NOMO-1 treated with DMSO at 0.1 percent for 48 hours (cell line): Measurements from ENCODE around the gene IGFBP2.

Experiments
- DNase-seq: peaks from one replicate; lab custom pipeline; 2025; ENCODE audit not compliant: unreplicated experiment; lab: John Stamatoyannopoulos, UW

IGFBP2 gene

DNA sequence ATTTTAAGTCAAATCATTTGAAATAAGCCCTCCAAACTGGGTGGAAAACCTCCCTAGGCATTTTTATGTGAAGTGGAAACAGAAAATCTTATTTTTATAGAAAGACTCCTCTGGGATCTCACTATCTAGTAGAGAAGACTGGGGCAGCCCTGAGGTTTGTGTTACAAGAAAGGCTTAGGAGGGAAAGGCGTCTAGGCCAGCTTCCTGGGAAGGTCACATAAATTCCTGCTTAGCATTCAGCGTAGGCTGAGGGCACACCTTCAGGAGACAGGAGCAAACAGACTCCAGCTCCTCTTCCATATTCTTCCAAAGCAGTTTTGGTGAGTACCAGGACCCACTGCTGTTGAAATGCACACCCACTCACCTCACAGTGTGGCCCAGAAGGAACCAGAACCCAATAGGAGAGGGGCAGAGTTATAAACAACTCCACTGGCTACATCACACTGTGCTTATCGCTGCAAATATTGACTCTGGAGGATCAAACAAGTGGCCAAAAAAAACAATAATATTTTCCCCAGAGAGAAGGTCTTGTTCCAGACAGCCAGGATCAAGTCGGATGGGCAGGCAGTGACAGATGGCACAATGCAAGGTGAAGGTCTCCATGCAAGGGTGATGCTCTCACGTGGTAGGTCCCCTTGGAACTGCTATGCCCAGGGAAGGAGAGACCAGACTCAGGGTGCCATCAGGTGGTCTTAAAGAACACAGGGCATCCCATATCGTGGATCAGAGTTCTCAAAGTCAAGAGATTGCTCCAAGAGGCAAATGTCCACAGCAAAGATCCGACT is 17.7 kb upstream of the IGFBP2 start:
- DNase-seq, result no peak

DNA sequence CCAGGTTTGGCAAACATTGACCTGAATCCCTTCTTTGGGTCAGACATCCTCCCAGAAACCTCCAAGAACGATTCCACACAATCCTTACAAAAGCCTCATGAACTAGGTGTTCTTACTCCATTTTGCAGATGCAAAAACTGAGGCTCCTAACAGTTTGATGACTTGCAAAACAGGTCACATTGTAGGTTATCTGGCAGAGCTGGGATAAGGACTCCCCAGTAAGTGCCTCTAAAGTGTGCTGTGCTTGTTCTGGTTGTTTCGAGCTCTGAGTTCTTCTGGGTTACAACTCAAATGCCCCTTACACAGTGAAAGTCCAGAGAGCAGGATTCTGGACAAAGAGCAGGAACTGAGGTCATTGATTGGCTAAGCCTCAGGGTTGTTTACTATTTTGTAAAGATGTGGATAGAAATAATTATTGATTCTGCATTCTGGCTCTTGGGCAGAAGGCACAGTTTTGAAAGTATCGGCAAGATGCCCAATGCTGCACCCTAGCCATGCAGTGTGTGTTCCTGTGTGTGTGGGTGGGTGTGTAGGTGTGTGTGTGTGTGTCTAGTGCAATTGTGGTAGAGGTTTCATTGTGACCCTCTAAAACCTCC is 17.0 kb upstream of the IGFBP2 start:
- DNase-seq, result no peak

DNA sequence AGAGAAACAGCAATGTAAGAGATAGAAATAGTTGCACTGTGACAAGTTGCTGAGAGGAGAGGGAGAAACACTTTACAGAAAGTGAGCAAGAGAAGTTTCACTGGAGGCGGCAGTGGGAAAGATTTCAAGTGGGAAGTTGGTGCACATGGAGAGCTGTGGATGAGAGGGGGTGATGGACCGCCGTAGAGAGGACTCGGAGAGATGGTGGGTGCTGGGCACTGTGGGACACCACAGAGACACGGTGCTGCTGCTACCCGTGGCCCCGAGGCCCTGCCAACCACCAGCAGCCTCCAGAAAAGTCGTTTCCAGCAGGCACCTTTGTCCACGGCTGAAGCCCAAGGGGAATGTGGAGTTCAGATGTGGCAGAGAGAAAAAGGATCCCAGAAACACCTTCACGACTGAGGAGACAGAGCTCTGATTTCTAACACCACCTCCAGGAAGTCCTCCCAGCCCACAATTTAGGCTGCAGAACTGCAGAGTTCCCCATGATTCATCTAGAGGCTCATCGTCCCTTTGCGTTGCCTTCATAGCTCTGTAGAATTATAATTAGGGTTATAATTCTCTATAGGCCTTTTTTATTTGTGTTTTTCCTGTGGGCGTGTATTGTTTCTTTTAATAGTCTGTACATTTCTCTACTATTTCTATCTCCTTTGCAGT is 15.9 kb upstream of the IGFBP2 start:
- DNase-seq, result no peak

DNA sequence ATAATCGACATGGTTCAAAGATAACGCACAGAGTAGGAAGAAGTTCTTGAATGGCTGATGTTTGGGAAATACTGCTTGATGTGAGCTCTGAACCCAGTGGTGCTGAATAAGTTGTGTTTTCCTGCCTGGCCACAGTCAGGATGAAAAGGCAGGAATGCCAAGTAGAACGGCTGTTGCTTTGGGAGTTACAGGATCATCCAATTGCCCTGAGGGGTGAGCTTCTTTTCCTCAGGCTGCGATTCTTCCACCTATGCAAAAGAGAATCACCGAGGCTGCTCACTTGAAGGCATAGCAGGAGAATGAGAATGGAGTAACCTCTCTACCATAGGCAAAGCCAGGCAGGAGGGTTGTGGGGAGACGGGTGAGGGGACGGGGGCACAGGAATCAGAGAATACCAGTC is 14.4 kb upstream of the IGFBP2 start:
- DNase-seq, result no peak

DNA sequence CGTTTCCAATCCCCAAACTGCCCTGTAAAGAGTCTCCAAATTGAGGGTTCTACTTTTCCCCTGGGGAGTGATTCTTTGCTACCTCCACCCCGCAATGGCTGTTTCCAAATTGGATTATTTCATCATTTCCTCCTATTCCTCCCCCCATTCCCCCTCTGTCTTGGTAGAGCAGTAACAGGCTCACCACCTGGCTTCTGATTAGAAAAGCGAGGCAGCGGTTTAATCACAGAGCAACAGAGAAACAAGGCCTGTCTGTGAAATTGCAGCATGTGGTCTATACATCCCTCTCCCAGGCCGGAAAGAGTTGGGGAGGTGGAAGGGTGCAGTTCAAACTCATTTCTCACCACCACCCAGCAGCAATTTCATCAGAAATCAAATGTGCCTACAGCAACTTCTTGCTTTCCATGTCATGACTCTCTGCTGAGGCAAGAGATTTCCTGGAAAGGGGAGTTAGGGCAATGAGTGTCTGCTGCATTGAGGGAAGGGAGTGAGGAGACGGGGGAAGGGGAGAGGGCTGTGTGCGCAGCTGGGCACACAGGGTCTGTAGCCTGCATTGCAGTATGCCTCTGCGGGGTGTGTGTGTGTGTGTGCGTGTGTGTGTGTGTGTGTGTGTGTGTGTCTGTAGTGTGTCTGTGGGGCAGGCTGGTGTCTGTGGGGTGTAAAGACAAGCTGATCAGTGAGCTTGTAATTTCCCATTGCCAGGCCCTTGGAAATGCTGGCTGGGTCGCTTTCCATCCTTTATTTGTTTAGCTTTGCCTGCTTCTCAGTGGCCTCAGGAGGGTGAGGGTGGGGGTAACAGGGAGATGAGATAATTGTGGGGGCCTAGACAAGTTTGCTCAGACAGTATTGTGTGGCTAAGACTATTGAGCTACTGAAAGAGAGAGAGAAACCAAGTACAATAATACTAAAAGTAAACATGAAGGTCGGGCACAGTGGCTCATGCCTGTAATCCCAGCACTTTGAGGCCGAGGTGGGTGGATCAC is 13.5 kb upstream of the IGFBP2 start:
- peak; percentile 20 for DNase-seq

DNA sequence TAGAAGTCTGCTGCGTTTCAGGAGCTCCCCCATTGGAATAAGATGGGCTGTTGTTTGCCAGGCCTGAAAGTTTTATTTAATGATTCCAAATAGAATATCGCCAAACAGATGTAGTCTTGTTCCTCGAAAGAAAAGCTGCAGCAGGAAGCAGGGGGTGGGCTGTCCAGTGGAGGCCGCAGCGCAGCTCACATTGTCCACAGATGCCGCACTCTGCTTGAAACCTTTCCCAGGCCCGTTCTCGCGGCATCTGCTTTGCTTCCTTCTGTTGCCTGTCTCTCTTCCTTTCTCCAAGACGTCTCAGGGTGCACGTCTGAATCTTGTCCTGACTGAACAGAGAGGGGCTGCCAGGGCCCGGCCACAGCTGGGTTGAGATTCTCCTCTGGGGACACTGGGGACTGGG is 12.4 kb upstream of the IGFBP2 start:
- no peak for DNase-seq

DNA sequence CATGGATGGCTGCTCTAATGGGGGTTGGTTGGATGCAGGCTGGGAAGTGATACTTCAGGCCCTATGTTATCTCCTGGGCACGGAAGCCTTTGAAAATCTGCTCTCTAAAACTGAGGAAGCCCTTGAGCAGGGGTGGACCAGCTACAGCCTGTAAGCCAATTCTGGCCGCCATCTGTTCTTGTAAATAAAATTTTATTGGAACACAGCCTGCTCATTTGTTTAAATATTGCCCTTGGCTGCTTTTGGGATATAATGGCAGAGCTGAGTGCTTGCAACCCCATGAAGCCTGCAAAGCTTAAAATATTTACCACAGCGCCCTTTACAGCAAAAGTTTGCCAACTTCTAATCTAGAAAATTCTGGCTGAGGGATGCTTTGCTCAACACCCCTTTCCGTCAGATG is 11.9 kb upstream of the IGFBP2 start:
- no peak for DNase-seq

DNA sequence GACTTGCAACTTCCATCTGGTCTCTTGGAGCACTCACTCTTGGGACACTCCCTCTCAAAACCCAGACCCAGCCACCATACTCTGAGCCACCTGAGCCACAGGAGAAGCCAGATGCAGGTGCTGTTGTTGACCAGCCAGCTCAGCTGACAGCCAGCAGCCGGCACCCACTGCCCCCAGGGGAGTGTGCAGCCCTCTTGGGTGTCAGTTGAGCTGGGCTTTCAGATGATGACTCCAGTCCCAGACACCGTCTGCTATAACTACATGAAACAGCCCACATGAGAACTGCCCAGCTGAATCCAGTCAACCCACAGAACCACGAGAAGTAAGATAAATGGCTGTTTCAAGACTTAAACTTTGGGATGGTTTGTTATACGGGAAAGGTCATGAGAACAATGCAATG is 10.7 kb upstream of the IGFBP2 start:
- DNase-seq, result no peak

DNA sequence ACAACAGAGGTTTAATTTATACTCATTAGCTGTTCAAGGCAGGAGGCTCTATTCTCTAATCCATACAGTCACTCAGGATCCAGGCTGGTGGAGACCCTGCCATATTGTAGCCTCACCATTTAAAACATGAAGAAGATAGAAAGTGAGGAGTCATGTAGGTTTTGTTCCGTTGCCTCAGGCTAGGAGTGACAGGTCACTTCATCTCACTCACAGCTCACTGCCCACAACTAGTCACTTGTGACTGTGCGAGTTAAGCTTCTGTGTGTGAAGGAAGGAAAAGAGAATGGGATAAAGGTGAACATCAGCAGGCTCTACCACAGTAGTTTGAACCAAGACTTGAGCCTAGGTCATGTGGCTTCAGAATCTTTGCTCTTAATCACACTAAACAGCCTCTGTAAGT is 9.0 kb upstream of the IGFBP2 start:
- DNase-seq, result no peak

DNA sequence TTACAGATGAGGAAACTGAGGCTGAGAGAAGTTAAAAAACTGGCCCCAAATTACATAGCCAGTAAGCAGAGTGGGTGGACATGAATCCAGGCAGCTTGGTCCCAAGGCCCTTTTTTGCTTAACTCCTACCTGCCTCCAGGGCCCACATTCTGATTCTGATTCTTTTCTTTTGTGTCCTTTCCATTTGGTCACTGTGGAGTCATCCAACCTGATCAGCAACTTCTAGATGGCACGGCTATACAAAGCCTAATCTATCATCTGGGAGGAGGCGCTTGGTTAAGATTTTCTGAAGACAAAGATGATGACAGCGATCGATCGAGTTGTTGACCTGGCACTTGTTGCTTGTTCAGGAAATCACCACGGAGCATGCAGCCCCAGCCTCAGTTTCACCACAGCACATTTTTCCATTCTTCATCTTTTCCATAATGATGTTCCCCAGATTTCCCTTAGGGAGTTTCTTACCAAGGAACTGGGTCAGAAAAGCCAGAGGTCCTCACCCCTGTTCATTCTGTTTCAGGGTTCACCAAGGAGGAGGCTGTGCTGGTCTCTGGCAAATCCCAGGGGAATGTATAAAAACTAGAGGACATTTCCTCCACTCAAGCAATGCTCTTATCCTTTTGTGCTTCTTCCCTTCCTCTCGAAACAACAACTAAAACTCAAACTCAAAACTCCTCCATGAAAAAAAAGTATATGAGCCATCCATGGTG is 6.9 kb upstream of the IGFBP2 start:
- no peak for DNase-seq

DNA sequence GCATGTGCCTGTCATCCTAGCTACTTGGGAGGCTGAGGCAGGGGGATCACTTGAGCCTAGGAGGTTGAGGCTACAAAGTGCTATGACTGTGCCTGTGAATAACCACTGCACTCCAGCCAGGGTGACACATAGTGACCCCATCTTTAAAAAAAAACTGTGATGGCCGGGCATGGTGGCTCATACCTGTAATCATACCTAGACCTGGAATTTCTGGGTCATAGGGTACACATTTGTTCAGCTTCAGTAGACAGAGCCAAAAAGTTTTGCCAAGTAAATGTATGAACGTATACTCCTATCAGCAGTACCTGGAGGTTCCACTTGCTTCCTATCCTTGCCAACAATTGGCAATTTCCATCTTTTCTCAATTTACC is 6.4 kb upstream of the IGFBP2 start:
- no peak for DNase-seq

DNA sequence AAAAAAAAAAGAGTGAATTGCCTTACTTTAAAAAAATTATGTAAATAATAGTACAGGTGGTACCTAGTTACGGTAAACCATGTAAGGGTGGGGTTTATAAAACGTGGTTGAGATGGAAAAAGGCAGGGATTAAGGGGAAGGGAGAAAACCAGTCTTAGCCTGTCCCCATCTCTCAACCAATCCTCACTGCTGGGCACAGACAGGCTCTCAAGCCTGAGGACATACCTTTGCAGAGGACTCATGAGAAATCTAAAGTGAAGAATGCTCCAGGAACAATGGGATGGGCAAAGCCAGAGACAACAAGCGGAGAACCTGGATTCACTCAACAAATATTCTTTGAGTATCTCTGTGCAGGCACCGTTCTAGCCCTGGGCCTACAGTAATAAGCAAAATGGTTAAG is 3.4 kb upstream of the IGFBP2 start:
- DNase-seq, result no peak

DNA sequence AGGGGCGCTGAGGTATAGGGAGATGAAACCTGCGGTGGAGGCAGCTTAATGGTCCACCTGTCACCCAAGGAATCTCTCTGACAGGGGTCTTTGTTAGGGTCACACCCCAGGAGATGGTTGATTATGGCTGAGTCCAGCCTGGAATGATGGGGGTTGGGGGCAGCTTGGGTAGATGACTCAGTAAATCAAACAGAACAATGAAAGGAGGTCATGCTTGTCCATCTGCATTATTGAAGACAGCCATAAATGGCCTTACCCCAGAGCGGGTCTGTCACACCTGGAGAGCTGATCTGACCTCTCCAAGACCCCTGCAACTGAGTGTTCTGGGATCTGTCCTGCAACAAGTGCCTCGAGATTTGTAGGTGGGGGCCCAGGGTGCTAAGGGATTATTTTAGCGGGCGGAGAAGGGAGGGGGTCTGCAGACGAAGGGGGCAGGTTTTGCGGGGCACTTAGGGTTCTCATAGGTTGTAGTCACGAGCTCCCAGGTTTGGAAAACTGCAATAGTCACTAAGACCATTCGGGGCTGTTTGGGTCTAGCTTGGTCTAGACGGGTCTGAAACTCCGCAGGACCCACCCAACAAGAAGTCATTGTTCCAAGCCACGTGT is 771 bp upstream of the IGFBP2 start:
- DNase-seq, result no peak

DNA sequence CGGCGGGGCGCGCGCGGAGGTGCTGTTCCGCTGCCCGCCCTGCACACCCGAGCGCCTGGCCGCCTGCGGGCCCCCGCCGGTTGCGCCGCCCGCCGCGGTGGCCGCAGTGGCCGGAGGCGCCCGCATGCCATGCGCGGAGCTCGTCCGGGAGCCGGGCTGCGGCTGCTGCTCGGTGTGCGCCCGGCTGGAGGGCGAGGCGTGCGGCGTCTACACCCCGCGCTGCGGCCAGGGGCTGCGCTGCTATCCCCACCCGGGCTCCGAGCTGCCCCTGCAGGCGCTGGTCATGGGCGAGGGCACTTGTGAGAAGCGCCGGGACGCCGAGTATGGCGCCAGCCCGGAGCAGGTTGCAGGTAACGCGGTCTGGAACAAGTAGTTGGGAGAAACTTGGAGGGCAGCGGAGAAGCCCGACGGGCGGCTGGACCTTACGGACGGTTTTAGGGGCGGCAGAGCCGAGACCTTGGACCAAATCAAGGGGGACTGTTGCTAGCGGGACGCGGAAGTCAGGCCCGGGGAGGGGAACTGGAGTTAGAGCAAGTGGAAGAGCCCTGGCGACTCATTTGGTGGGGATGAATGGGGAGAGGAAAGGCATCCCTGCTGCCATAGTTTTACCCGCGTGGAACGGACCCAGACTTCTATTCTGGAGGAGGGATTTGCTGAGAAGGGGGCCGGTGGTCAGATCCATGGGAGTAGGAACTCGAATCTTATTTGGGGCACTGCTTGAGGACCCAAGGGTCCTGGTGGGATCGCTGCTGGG is 573 bp downstream of the IGFBP2 start:
- no peak for DNase-seq

DNA sequence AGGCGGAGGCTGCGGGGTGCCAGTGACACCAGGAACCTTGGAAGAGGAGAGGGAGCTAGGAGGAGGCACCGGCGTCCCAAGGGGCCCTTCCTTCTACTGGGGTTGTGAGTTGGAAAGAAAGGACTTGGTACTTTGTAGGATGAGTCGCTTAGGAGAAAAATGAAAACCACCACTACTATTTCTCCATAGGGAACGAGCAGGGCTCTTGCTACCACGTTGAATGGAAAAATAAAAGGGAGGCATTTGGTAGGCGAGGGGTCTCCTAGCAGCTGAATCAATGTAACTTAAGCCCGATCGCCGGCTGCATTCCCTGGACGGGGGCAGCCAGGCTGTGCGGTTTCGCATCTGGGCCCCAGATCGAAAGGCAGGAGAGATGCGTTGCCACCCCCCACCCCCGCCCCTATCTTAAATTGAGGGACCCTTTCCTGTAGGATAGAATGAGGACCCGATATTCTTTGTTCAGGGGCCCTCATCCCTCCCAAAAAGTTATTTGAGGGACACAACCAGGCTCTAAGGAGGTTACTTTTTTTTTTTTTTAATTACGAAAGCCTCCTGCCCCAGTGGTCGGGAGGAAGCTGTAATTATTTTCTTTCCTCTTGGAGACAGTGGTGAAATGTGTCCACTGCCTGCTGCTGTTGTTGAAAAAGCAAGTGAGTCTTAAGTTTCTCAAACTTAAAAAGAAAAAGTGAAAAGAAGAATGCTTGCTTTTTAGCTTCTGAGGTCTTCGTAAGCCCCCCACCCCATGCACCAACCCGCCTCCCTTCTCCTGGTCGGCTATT is 1.3 kb downstream of the IGFBP2 start:
- peak; percentile 18 for DNase-seq

DNA sequence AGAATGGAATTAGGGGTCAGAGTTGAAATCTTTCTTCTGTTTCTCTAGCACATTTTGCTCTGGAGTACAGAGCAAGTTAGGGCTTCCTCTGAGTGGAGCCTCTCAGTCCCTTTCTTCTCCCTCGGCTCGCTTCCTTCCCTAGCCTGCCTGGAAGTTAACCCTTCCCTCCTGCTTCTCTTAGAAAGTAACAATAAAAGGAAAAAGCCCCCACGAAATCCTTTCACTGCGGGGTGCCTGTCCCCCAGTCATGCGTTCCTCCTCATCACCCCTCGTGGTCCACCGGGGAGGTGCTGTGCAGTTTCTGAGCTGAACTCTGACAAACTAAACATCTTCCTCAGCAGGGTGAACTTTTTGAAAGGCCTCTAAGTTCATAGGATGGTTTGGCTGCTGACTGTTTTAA is 2.0 kb downstream of the IGFBP2 start:
- no peak for DNase-seq

DNA sequence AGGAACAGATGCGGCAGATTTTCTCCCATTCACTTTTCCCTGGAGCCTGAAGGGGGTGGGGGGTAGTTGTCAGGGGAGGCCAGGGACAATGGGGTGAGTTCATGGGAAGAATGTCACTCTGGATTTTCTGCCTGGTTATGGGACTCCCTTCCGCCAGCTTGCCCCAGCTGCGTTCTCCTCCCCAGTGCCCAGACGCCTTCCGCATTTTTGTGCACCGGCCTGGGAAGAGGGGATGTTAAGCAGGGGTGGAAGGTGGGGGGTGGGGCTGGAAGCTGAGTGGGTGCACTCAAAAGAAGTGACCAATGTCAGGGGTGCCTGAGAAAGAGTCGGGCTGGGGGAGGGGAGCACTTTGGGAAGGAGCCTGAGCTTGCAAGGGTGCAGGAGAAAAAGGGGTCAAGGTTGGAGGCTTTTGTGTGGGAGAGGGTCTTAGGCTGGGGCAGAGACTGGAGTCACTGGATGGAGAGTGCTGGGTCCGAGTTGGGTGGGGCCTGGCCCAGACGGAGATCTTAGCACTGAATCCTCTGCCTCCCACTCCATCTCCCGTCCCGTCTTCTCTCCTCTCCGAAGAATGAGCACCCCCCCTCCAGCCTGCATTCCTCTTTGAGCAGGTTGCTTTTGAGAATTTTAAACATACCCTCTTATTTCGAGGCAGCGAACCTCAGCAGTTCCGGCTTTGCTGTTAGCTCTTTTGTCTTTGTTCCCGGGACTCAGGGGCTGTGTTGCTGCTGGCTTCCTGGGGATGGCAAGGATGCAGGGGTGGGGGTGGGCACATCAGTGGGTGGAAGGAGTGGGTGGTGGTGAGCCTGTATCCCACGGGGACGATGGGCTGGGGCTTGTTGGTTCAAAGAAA is 2.7 kb downstream of the IGFBP2 start:
- no peak for DNase-seq
